Hematopoietic multipotent progenitor cell treated with erythropoietin and hydrocortisone succinate and interleukin-3 and kit ligand, for 17 days (in vitro differentiated cells): Measurements from ENCODE around the gene TBC1D10B.

Experiments
- DNase-seq: peaks from one replicate; pipeline ENCODE4 v3.0.0-alpha.2; 2015; ENCODE audit warnings: low spot score

The TBC1D10B gene

GRCh38 chr16:30372038-30372712 is 1.9 kb upstream of the TBC1D10B start:
- DNase-seq: peak; percentile 67

GRCh38 chr16:30371248-30371816 is 1.0 kb upstream of the TBC1D10B start:
- no peak for DNase-seq

GRCh38 chr16:30369938-30370455 is 297 bp downstream of the TBC1D10B start:
- no peak for DNase-seq

GRCh38 chr16:30369091-30369937 is 980 bp downstream of the TBC1D10B start:
- peak; percentile 46 for DNase-seq

GRCh38 chr16:30368792-30369090 is 1.6 kb downstream of the TBC1D10B start:
- DNase-seq: no peak

GRCh38 chr16:30368122-30368791 is 2.0 kb downstream of the TBC1D10B start:
- DNase-seq: no peak

GRCh38 chr16:30367349-30368009 is 2.8 kb downstream of the TBC1D10B start:
- DNase-seq: no peak

- DNase-seq: no peak
Observed at GRCh38 chr16:30366511-30366910, 3.8 kb downstream of the TBC1D10B start.

GRCh38 chr16:30365200-30365599 is 5.1 kb downstream of the TBC1D10B start:
- DNase-seq: no peak

- DNase-seq: no peak
Observed at GRCh38 chr16:30361180-30361579, 9.1 kb downstream of the TBC1D10B start.

GRCh38 chr16:30359871-30360170 is 10.5 kb downstream of the TBC1D10B start:
- DNase-seq: no peak

- DNase-seq: no peak
Observed at GRCh38 chr16:30358990-30359870, 11.1 kb downstream of the TBC1D10B start.

GRCh38 chr16:30358577-30358936 is 11.7 kb downstream of the TBC1D10B start:
- DNase-seq: no peak

- no peak for DNase-seq
Observed at GRCh38 chr16:30357715-30358576, 12.3 kb downstream of the TBC1D10B start.

- no peak for DNase-seq
Observed at GRCh38 chr16:30357085-30357714, 13.1 kb downstream of the TBC1D10B start.

GRCh38 chr16:30356401-30357084 is 13.8 kb downstream of the TBC1D10B start:
- DNase-seq: no peak

GRCh38 chr16:30355954-30356308 is 14.4 kb downstream of the TBC1D10B start:
- DNase-seq: no peak

GRCh38 chr16:30355144-30355953 is 14.9 kb downstream of the TBC1D10B start, which contains the start of gene CD2BP2:
CD2BP2 (minus strand) TSS chr16:30355308; CDS start chr16:30354681, 627 bp downstream.
- DNase-seq: peak; percentile 93
